Testis (tissue), 2 donors: ENCODE data around the gene FHIT.

Experiments used
- POLR2A ChIP-seq: fragments of 450-650 bp; IDR thresholded peaks from one replicate; pipeline ENCODE4 v1.6.1; 2017; ENCODE audit warnings: antibody characterized with exemption, mild to moderate bottlenecking, moderate library complexity
- TF ChIP-seq, protein P1 (sequence below), 3 experiments: fragments of 450-650 bp in 2 of 3; fragments of 200-600 bp in 1 of 3; sonication (generic) in 1 of 3; IDR thresholded peaks; one replicate each; pipeline ENCODE4 v1.5.1; 2016 to 2019; ENCODE audit warnings: antibody characterized with exemption in 3 of 3, mild to moderate bottlenecking in 2 of 3, moderate library complexity in 1 of 3

DNA sequence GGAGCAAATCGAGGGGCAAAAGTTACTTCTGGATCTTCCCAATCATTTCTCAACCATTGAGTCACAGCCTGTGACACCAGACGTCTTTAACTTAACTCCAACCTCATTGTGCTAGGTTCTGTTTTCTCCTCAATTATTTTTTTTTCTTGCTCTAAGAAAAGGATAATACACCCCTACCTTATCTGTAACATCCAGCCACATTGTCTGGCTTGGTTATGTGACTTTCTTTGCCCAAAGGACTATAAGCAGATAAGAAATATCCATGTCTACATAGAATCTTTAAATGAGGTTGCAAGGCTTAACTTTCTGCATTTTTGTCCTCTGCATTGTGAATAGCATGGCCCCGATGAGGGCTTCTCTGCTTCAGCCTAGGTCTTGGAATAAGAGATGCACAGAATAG, 1419.0 kb downstream of the FHIT start:
- TF ChIP-seq, protein P1, sequence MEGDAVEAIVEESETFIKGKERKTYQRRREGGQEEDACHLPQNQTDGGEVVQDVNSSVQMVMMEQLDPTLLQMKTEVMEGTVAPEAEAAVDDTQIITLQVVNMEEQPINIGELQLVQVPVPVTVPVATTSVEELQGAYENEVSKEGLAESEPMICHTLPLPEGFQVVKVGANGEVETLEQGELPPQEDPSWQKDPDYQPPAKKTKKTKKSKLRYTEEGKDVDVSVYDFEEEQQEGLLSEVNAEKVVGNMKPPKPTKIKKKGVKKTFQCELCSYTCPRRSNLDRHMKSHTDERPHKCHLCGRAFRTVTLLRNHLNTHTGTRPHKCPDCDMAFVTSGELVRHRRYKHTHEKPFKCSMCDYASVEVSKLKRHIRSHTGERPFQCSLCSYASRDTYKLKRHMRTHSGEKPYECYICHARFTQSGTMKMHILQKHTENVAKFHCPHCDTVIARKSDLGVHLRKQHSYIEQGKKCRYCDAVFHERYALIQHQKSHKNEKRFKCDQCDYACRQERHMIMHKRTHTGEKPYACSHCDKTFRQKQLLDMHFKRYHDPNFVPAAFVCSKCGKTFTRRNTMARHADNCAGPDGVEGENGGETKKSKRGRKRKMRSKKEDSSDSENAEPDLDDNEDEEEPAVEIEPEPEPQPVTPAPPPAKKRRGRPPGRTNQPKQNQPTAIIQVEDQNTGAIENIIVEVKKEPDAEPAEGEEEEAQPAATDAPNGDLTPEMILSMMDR (IDR thresholded peaks at IDR 0.05) = no peak
- TF ChIP-seq POLR2A = no peak
